Measurements from ENCODE around the gene MOB3A.
A peak's percentile ranks its signal among the peaks of the same experiment; 100 is the strongest.

Gene MOB3A

GRCh38 chr19:2051773-2052704 lies 44.1 kb downstream of the MOB3A start:
- no peak for DNase-seq (ENCODE audit: low read depth)
- no peak overlapping the region for H3K4me3 ChIP-seq (ENCODE audit: low read depth, low read length)
- TF ChIP-seq, protein P1, sequence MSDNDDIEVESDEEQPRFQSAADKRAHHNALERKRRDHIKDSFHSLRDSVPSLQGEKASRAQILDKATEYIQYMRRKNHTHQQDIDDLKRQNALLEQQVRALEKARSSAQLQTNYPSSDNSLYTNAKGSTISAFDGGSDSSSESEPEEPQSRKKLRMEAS (IDR thresholded peaks at IDR 0.05; ENCODE audit: low read depth, low read length): no peak
- TF ChIP-seq POLR2A (IDR thresholded peaks at IDR 0.05; ENCODE audit: extremely low read depth, insufficient read length) (no peak), MYC (IDR thresholded peaks at IDR 0.05; ENCODE audit: low read depth, low read length) (no peak)
- TF ChIP-seq, protein P2, sequence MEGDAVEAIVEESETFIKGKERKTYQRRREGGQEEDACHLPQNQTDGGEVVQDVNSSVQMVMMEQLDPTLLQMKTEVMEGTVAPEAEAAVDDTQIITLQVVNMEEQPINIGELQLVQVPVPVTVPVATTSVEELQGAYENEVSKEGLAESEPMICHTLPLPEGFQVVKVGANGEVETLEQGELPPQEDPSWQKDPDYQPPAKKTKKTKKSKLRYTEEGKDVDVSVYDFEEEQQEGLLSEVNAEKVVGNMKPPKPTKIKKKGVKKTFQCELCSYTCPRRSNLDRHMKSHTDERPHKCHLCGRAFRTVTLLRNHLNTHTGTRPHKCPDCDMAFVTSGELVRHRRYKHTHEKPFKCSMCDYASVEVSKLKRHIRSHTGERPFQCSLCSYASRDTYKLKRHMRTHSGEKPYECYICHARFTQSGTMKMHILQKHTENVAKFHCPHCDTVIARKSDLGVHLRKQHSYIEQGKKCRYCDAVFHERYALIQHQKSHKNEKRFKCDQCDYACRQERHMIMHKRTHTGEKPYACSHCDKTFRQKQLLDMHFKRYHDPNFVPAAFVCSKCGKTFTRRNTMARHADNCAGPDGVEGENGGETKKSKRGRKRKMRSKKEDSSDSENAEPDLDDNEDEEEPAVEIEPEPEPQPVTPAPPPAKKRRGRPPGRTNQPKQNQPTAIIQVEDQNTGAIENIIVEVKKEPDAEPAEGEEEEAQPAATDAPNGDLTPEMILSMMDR (IDR thresholded peaks at IDR 0.05; ENCODE audit: low read depth, low read length): no peak

DNA sequence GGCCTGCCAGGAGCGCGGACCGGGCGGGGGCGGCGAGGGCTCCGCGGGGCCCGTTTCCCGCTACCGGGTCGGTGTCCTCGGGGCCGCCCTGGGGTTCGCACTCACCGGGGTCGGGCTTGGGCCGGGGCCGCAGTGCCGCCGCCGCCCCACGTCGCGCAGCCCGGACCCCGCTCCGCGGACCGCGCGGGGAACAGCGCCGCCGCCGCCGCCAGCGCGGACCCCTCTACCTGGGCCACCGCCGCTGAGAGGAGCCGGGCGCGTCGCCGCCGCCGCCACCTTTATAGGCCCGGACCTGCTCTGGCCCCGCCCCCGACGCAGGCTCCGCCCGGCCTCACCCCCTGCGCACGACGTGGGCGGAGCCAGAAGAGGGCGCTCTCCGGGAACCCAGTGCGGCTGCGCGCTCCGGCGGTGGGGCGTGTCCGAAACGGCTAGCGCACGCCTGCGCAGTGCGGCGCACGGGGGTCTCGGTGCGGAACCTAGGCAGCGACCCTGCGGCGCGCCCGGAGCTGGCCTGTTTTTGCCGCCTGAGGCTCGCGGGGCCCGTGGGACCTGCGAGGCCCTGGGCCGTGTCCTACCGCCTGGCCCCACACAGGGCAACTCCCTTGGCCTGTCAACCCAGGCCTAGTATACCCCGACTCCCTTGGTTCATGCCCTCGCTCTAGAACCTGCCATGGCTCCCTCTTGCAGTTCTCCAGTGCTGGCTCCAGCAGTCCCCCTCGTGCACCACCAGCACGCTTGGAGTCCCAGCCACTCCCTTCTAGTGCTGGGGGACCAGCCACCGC lies 44.9 kb downstream of the MOB3A start, which contains the start of gene MKNK2:
TSS of gene MKNK2 (minus strand) at position 254 of the 782 bp plus-strand sequence. CDS start 393 bp downstream, outside the sequence.
- TF ChIP-seq POLR2A (IDR thresholded peaks at IDR 0.05; ENCODE audit: extremely low read depth, insufficient read length) (peak; percentile 84), MYC (IDR thresholded peaks at IDR 0.05; ENCODE audit: low read depth, low read length) (no peak)
- TF ChIP-seq, protein P2 (IDR thresholded peaks at IDR 0.05; ENCODE audit: low read depth, low read length): peak; percentile 30
- TF ChIP-seq, protein P1 (IDR thresholded peaks at IDR 0.05; ENCODE audit: low read depth, low read length): 0 out of 2 replicates have a peak, but pooled peaks have one; percentile 5
- peak within 1 kb of the TSS; percentile 68 for H3K4me3 ChIP-seq (ENCODE audit: low read depth, low read length)
- peak; percentile 78 for DNase-seq (ENCODE audit: low read depth)

DNA sequence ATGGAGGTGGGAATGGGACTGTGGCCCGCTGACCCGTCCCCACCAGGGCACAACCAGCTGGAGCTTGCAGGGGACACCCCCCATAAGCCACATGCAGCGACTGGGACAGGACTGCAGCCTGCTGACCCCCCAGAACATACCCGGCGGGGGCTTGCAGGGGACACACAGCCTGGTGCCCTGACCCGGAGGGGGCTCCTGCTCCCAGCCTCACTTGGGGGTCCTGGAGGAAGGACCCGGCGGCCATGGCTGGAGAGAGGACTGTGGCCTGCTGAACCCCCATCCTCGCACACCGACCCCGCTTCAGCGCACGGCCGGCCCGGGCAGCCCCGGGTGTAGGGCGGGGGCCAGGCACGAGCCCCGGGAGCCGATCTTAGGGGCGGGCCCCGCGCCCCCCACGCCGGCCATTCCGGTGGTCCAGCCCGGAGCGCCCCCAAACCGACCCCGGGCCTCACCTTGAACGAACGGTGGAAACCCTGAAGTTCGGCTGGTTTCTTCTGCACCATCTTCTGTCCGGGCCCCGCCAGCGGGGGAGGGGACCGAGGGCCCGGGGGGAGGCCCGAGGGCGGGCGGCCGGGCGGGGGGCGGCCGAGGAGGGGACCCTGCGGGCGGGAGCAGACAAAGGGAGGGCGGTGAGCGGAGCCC lies 45.7 kb downstream of the MOB3A start:
- no peak for DNase-seq (ENCODE audit: low read depth)
- peak overlapping the region; percentile 68 for H3K4me3 ChIP-seq (ENCODE audit: low read depth, low read length)
- TF ChIP-seq, protein P2 (IDR thresholded peaks at IDR 0.05; ENCODE audit: low read depth, low read length): no peak
- TF ChIP-seq POLR2A (IDR thresholded peaks at IDR 0.05; ENCODE audit: extremely low read depth, insufficient read length) (no peak), MYC (IDR thresholded peaks at IDR 0.05; ENCODE audit: low read depth, low read length) (no peak)
- TF ChIP-seq, protein P1 (IDR thresholded peaks at IDR 0.05; ENCODE audit: low read depth, low read length): no peak

DNA sequence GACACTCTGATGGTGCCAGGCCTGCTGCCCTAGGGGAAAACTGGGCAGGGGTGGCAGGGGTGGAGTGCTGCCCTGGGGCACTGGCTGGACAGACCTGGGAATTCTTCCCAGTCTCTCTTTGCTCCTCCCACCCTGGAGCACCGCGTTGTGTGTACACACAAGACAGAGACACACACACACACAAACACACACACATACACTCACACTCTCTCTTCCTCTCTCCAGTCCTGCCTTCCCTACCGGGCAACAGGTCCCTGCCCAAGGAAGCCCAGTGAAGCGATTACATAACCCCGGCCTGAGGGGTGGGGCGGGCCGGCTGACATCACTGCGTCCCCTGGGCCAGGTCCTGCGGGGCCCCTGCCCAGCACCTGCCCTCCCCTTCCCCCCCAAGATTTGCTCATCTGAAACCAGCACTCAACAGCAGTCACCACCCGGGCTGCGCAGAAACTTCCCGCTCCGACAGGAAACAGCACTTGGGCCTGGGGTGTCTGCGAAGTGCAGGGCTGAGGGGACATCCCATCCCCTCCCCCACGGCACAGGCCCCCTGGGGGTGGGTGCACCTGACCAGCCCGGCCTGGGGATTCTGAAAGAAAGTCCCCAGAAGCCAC lies 46.3 kb downstream of the MOB3A start:
- TF ChIP-seq, protein P2 (IDR thresholded peaks at IDR 0.05; ENCODE audit: low read depth, low read length): no peak
- peak; percentile 16 for TF ChIP-seq POLR2A (IDR thresholded peaks at IDR 0.05; ENCODE audit: extremely low read depth, insufficient read length)
- TF ChIP-seq, protein P1 (IDR thresholded peaks at IDR 0.05; ENCODE audit: low read depth, low read length): 0 out of 2 replicates have a peak, but pooled peaks have one; percentile 3
- peak overlapping the region; percentile 68 for H3K4me3 ChIP-seq (ENCODE audit: low read depth, low read length)
- peak; percentile 86 for DNase-seq (ENCODE audit: low read depth)

All from NB4 (cell line).